Activated CD8-positive, alpha-beta memory T cell treated with anti-CD3 and anti-CD28 coated beads for 36 hours (primary cell): ENCODE measurements around the gene PKP4. TPM values are rescaled to one million over a fixed set of nuclear protein-coding genes. Genes with fewer than 3 reads are reported as not detected.

ENCODE experiments used
- CTCF ChIA-PET: fragments of 350-600 bp; sonication (Branson Sonifier 250); formaldehyde crosslinking; loops from one replicate; lab custom pipeline; 2021; ENCODE audit warnings: antibody characterized with exemption; lab: Charles Lee
- POLR2A ChIA-PET: fragments of 350-600 bp; sonication (Branson Sonifier 250); formaldehyde crosslinking; loops from one replicate; lab custom pipeline; 2021; ENCODE audit warnings: antibody characterized with exemption; lab: Charles Lee
- total RNA-seq, 2 experiments: library from RNA; stranded (reverse); gene quantifications; one replicate each; pipeline ENCODE4 v1.2.3, GENCODE V29; 2021

PKP4 gene
- total RNA-seq, 2 experiments from 2014 or later: 36.5 to 37.5 TPM

- CTCF ChIA-PET: no interaction called here
- POLR2A ChIA-PET: no interaction called here
Measured at GRCh38 chr2:158513841-158514240, 57.1 kb downstream of the PKP4 start.

- ChIA-PET POLR2A (no interaction called here), CTCF (interaction anchor here (1.3 kb wide), 1 partner anchor 11 kb away, joined by 3 read pairs; no protein-coding TSS in a partner anchor)
Measured at GRCh38 chr2:158518084-158518483, 61.3 kb downstream of the PKP4 start.

- ChIA-PET POLR2A (no interaction called here), CTCF (no interaction called here)
Measured at GRCh38 chr2:158519481-158519880, 62.7 kb downstream of the PKP4 start.

- POLR2A ChIA-PET: no interaction called here
- CTCF ChIA-PET: interaction anchor here (0.7 kb wide), 2 partner anchors 61 to 818 kb away, joined by 3 to 5 read pairs; no protein-coding TSS in a partner anchor
Measured at GRCh38 chr2:158529379-158530259, 72.9 kb downstream of the PKP4 start.

- CTCF ChIA-PET: no interaction called here
- POLR2A ChIA-PET: no interaction called here
Measured at GRCh38 chr2:158530829-158531228, 74.1 kb downstream of the PKP4 start.

- ChIA-PET CTCF (no interaction called here), POLR2A (no interaction called here)
Measured at GRCh38 chr2:158533009-158533408, 76.3 kb downstream of the PKP4 start.

GRCh38 chr2:158539176-158540005 is 82.6 kb downstream of the PKP4 start:
- ChIA-PET CTCF (no interaction called here), POLR2A (no interaction called here)

- ChIA-PET POLR2A (no interaction called here), CTCF (no interaction called here)
Measured at GRCh38 chr2:158542577-158542976, 85.8 kb downstream of the PKP4 start.

GRCh38 chr2:158543957-158544356 is 87.2 kb downstream of the PKP4 start:
- POLR2A ChIA-PET: no interaction called here

GRCh38 chr2:158544998-158545397 is 88.2 kb downstream of the PKP4 start:
- CTCF ChIA-PET: interaction anchor here (0.6 kb wide), 1 partner anchor 103 kb away, joined by 3 read pairs; no protein-coding TSS in a partner anchor
- POLR2A ChIA-PET: no interaction called here

More at GRCh38 chr2:158543957-158544356, 87.2 kb downstream of the PKP4 start:
- CTCF ChIA-PET: no interaction called here

- ChIA-PET CTCF (no interaction called here), POLR2A (no interaction called here)
Measured at GRCh38 chr2:158546412-158547144, 89.8 kb downstream of the PKP4 start.

GRCh38 chr2:158553257-158553656 is 96.5 kb downstream of the PKP4 start:
- CTCF ChIA-PET: no interaction called here
- POLR2A ChIA-PET: no interaction called here

- POLR2A ChIA-PET: no interaction called here
- CTCF ChIA-PET: no interaction called here
Measured at GRCh38 chr2:158554996-158555395, 98.2 kb downstream of the PKP4 start.

- POLR2A ChIA-PET: no interaction called here
- CTCF ChIA-PET: no interaction called here
Measured at GRCh38 chr2:158556124-158556523, 99.4 kb downstream of the PKP4 start.

- CTCF ChIA-PET: no interaction called here
Measured at GRCh38 chr2:158557752-158558151, 101.0 kb downstream of the PKP4 start.

GRCh38 chr2:158559252-158559651 is 102.5 kb downstream of the PKP4 start:
- CTCF ChIA-PET: no interaction called here

More at GRCh38 chr2:158557752-158558151, 101.0 kb downstream of the PKP4 start:
- POLR2A ChIA-PET: no interaction called here

GRCh38 chr2:158560259-158560658 is 103.5 kb downstream of the PKP4 start:
- POLR2A ChIA-PET: interaction anchor here (0.6 kb wide), 1 partner anchor 251 kb away, joined by 3 read pairs; no protein-coding TSS in a partner anchor
- CTCF ChIA-PET: no interaction called here

More at GRCh38 chr2:158559252-158559651, 102.5 kb downstream of the PKP4 start:
- POLR2A ChIA-PET: no interaction called here

GRCh38 chr2:158561054-158561453 is 104.3 kb downstream of the PKP4 start:
- ChIA-PET CTCF (no interaction called here), POLR2A (no interaction called here)

GRCh38 chr2:158567208-158567607 is 110.5 kb downstream of the PKP4 start:
- ChIA-PET CTCF (no interaction called here), POLR2A (no interaction called here)
